ENCODE data around the gene DMRT2. TPM values are rescaled to one million over a fixed set of nuclear protein-coding genes. Genes with fewer than 3 reads are reported as not detected.

DMRT2 gene
- total RNA-seq, 3 donors from 2014 or later = 1.5 to 10.2 (median 3.1) TPM

DNA sequence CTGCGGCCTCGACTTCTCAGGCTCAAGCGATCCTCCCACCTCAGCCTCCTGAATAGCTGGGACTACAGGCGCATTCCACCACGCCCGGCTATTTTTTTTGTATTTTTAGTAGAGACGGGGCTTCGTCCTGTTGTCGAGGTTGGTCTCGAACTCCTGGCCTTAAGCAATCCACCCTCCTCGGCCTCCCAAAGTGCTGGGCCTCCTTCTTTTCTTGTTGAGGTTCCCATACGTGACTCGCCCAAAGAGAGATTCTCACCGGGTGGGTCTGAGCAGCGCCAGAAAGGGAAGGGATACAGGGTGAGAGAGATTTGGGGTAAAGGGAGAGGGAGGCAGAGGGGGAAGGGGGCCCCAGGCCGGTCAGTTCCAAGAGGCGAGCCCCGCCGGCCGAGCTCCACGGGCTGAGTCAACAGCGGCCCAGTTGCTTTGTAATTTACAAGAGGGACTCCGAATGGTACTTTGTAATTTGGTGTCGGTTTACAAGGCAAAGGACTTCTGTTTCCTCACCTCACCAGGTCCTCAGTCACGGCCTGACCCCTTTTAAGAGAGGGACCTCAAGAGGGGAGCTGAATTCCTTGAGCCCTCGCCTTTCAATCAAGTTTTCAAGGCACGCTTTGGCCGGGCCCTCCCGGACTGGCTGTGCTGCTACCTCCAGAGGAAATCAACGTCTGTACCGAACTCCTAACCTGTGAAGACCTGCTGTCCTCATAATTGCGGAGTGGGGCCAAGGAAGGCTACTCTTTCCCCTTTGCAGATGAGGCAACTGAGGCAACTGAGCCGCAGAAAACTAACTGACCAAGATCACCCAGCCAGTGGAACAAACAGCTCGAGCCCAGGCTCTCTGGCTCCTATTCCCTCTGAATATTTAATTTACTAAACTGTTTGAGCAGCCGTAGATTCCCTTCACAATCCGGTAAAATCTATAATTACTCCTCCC lies 3.3 kb upstream of the DMRT2 start:
- H3K36me3 ChIP-seq (ENCODE audit: low read depth) = no peaks in the 10 kb centered on the region
- intact Hi-C loops (cut with DNase I, micrococcal nuclease) = no loop called here
- ATAC-seq (no peak), DNase-seq (no peak)
- H3K9me3 ChIP-seq = no peaks in the 10 kb centered on the region
- TF ChIP-seq, protein P1, sequence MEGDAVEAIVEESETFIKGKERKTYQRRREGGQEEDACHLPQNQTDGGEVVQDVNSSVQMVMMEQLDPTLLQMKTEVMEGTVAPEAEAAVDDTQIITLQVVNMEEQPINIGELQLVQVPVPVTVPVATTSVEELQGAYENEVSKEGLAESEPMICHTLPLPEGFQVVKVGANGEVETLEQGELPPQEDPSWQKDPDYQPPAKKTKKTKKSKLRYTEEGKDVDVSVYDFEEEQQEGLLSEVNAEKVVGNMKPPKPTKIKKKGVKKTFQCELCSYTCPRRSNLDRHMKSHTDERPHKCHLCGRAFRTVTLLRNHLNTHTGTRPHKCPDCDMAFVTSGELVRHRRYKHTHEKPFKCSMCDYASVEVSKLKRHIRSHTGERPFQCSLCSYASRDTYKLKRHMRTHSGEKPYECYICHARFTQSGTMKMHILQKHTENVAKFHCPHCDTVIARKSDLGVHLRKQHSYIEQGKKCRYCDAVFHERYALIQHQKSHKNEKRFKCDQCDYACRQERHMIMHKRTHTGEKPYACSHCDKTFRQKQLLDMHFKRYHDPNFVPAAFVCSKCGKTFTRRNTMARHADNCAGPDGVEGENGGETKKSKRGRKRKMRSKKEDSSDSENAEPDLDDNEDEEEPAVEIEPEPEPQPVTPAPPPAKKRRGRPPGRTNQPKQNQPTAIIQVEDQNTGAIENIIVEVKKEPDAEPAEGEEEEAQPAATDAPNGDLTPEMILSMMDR (IDR thresholded peaks at IDR 0.05) = no peak
- peaks cover 39% of the 10 kb centered on the region for H3K4me1 ChIP-seq (ENCODE audit: low read depth)
- no peak overlapping the region for H3K4me3 ChIP-seq

DNA sequence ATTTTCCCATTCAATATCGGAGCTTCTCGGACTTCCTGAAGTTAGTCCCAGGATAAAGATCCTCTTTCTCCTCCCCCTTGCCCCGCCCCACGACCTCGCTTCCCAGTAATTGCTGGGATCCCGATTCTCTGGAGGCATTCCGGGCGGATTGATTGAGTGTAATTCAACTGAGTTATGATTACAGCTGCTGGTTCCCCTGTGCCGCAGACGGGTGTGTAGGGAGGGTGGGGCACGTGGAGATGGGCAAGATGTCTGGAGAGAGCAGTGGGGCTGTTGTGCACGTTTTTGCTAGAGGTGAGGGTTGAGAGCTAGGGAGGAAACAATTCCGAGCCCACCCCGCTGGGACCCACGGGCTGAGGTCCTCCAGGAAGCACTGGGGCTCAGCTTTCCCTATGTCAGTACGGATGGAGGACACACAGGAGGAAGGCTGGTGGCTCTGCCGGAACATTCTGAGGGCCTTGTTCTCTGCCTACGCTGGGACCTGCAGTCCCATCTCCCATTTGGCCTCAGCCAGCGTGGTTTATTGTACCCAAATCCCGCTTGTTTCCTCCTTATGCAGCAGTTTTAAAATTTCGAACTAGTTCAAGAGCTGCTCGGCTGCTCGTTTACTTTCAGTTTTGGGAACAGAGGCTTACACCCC lies 2.4 kb upstream of the DMRT2 start:
- Histone ChIP-seq H3K4me1 (ENCODE audit: low read depth) (peaks cover 42% of the 10 kb centered on the region), H3K9me3 (no peaks in the 10 kb centered on the region), H3K36me3 (ENCODE audit: low read depth) (no peaks in the 10 kb centered on the region), H3K4me3 (no peak overlapping the region)
- intact Hi-C loops (cut with DNase I, micrococcal nuclease) = no loop called here
- DNase-seq (peak; percentile 65 to 81 (median 70)), ATAC-seq (peak; percentile 10)
- TF ChIP-seq, protein P1 (IDR thresholded peaks at IDR 0.05) = no peak

DNA sequence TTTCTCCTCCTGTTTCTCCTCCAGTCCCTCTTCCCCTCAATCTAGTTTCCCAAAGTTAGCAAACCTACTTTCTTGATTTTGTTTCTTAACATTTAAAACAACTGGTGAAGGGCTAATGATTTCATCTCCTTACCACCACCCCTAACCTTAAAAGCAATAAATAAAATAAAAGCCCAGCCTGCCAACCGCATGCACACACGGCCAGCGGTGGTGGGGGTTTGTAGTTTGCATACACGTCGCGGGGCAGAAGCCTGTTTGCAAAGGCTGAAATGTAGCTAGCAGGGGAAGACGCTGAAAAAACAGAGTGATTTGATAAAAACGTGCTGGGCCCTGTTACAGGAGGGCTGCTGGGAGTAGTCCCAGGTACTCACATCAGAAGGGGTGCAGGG lies 1.9 kb upstream of the DMRT2 start:
- H3K36me3 ChIP-seq (ENCODE audit: low read depth) = no peaks in the 10 kb centered on the region
- DNase-seq = no peak
- TF ChIP-seq, protein P1 (IDR thresholded peaks at IDR 0.05) = no peak
- intact Hi-C loops (cut with DNase I, micrococcal nuclease) = no loop called here
- ATAC-seq = no peak
- no peak overlapping the region for H3K4me3 ChIP-seq
- no peaks in the 10 kb centered on the region for H3K9me3 ChIP-seq
- peaks cover 42% of the 10 kb centered on the region for H3K4me1 ChIP-seq (ENCODE audit: low read depth)

DNA sequence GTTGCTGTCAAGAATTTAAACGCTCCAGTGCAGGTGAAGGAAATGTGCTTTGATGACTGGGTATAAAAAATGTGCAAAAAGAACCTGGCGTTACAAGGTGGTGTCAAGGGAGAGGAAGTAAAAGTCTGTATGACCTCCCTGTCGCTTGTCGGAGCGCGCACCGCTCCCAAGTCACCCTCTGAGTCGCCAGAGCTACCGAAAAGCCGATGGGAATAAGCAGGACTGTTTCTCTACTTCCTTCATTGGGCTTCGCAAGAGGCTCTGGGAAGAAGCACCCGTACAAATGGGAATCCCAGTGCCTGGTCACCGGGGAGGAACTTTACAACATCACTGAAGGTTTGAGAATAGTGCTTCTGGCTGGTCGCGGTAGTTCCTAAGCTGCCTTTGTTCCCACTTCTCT lies 1.3 kb upstream of the DMRT2 start:
- intact Hi-C loops (cut with DNase I, micrococcal nuclease) = no loop called here
- Histone ChIP-seq H3K4me3 (no peak overlapping the region), H3K36me3 (ENCODE audit: low read depth) (no peaks in the 10 kb centered on the region), H3K9me3 (no peaks in the 10 kb centered on the region), H3K4me1 (ENCODE audit: low read depth) (peaks cover 42% of the 10 kb centered on the region)
- ATAC-seq (peak; percentile 3), DNase-seq (peak in 1 of 3 donors; percentile 52)
- TF ChIP-seq, protein P1 (IDR thresholded peaks at IDR 0.05) = no peak

DNA sequence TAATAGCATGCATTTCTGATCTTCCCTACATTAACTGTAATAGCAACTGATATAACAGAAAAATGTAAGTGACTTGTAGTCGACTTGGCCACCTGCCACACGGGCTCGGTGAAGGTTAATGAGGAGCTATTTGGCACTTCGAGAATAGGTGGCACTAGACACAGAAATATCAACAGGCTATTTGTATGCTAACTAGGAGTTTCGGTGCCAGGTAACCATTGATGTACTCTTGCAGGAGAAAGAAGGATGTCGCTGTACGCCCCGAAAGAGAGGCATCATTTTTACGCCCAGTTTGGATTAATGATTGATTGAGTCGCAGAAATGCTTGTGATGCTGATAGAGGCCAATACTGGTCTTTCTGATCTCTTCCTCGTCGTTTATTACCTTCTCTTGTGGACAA lies 516 bp upstream of the DMRT2 start:
- no peaks in the 10 kb centered on the region for H3K9me3 ChIP-seq
- peaks cover 42% of the 10 kb centered on the region for H3K4me1 ChIP-seq (ENCODE audit: low read depth)
- TF ChIP-seq, protein P1 (IDR thresholded peaks at IDR 0.05) = no peak
- H3K4me3 ChIP-seq = no peak overlapping the region
- H3K36me3 ChIP-seq (ENCODE audit: low read depth) = no peaks in the 10 kb centered on the region
- DNase-seq (peak; percentile 48 to 69 (median 64)), ATAC-seq (peak; percentile 2)
- intact Hi-C loops (cut with DNase I, micrococcal nuclease) = no loop called here

Data from mucosa of descending colon (tissue), 3 donors.